Upper lobe of left lung (tissue), 6 donors: ENCODE measurements around the gene CAP2. TPM values are rescaled to one million over a fixed set of nuclear protein-coding genes. Genes with fewer than 3 reads are reported as not detected.

ENCODE experiments used
- ATAC-seq, 2 donors: fragments of 200-7000 bp; cut with Tn5 transposase; one replicate each; pipeline ENCODE4 v1.9.1; 2022; ENCODE audit warnings: mild to moderate bottlenecking in 2 of 2, moderate library complexity in 2 of 2; ENCODE audit not compliant: low FRiP score in 2 of 2
- DNase-seq, 2 donors: peaks; one replicate each; pipeline ENCODE4 v3.0.0-alpha.2; 2019 to 2020
- H3K27ac ChIP-seq, 4 donors: fragments of 200-600 bp; sonication (generic); one replicate each; pipeline ENCODE4 v1.5.1; 2016 to 2019
- H3K27me3 ChIP-seq, 4 donors: fragments of 200-600 bp; sonication (generic); one replicate each; pipeline ENCODE4 v1.5.1; 2017 to 2019
- H3K36me3 ChIP-seq, 4 donors: fragments of 200-600 bp; sonication (generic); one replicate each; pipeline ENCODE4 v1.5.1; 2016 to 2019
- H3K4me1 ChIP-seq, 4 donors: fragments of 200-600 bp; sonication (generic); one replicate each; pipeline ENCODE4 v1.5.1; 2018 to 2019
- H3K4me3 ChIP-seq, 4 donors: fragments of 200-600 bp; sonication (generic); one replicate each; pipeline ENCODE4 v1.5.1; 2017 to 2019; ENCODE audit warnings: mild to moderate bottlenecking in 2 of 4, moderate library complexity in 1 of 4
- H3K9me3 ChIP-seq, 4 donors: fragments of 200-600 bp; sonication (generic); one replicate each; pipeline ENCODE4 v1.5.1; 2018 to 2019
- EP300 ChIP-seq, 4 donors: sonication (generic); formaldehyde crosslinking; IDR thresholded peaks; one replicate each; pipeline ENCODE4 v1.5.1; 2017; ENCODE audit warnings: antibody characterized with exemption in 4 of 4, control low read depth in 2 of 4
- POLR2A ChIP-seq, 4 donors: fragments of 450-650 bp; IDR thresholded peaks; one replicate each; pipeline ENCODE4 v1.5.1; 2016 to 2017; ENCODE audit warnings: antibody characterized with exemption in 4 of 4, mild to moderate bottlenecking in 2 of 4
- POLR2AphosphoS5 ChIP-seq, 2 donors: sonication (generic); formaldehyde crosslinking; IDR thresholded peaks; one replicate each; pipeline ENCODE4 v1.5.1; 2017; ENCODE audit warnings: antibody characterized with exemption in 2 of 2
- WGBS, 2 donors: methylation state at CpG; one replicate each; pipeline ENCODE4 v1.1.5; 2017 to 2018; 5-methylcytosine and 5-hydroxymethylcytosine counted together
- total RNA-seq, 6 donors: library from RNA; depleted of rRNA in 4 of 6; stranded (reverse); fragments of >200 nt in 4 of 6; gene quantifications; one replicate each; pipeline versions ENCODE4 v1.1.0 to v1.2.1, GENCODE V29; 2016 to 2021
- TF ChIP-seq, protein P1 (sequence below), 6 experiments: fragments of 450-650 bp in 4 of 6; fragments of 200-600 bp in 2 of 6; sonication (generic) in 2 of 6; IDR thresholded peaks; one replicate each; pipeline ENCODE4 v1.5.1; 2016 to 2019; ENCODE audit warnings: antibody characterized with exemption in 6 of 6
- donor health status: DM: no; HTN: no; CAD: no; lungs with moderate emphysema.
- donor health status: DM: no; HTN: yes; CAD: no; lungs with severe emphysema.

CAP2 gene
- total RNA-seq, 6 donors from 2014 or later: 0.55 to 6.5 (median 4.3) TPM

DNA sequence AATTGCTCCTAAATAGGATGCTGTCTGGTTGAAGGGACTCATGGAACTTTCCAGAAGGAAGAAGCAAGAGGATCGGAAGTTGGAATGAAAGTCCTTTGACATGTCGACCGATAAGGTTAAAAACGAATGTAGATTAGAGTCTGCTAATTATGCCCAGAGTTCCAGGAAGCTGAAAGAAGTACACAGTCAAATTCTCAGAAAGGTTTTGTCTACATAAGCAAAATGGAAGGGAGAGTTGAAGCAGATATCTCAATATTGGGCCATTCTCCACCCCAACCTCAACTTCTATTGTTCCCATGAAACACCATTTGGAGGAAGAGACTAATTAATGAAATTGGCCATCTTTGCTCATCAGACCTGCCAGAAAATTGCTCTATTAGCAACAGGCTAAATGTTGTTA is 64.0 kb downstream of the CAP2 start:
- Histone ChIP-seq H3K36me3 (no peaks in the 10 kb centered on the region), H3K4me3 (no peak overlapping the region), H3K9me3 (no peaks in the 10 kb centered on the region), H3K27ac (no peak overlapping the region), H3K27me3 (no peaks in the 10 kb centered on the region), H3K4me1 (no peaks in the 10 kb centered on the region)
- 87 to 88% methylated on average over 4 of the region's 4 CpGs for WGBS, 2 donors
- ATAC-seq: no peak
- no peak for DNase-seq
- no peak for TF ChIP-seq POLR2AphosphoS5 (IDR thresholded peaks at IDR 0.05)
- TF ChIP-seq POLR2A (IDR thresholded peaks at IDR 0.05): no peak
- no peak for TF ChIP-seq EP300 (IDR thresholded peaks at IDR 0.05)
- TF ChIP-seq, protein P1, sequence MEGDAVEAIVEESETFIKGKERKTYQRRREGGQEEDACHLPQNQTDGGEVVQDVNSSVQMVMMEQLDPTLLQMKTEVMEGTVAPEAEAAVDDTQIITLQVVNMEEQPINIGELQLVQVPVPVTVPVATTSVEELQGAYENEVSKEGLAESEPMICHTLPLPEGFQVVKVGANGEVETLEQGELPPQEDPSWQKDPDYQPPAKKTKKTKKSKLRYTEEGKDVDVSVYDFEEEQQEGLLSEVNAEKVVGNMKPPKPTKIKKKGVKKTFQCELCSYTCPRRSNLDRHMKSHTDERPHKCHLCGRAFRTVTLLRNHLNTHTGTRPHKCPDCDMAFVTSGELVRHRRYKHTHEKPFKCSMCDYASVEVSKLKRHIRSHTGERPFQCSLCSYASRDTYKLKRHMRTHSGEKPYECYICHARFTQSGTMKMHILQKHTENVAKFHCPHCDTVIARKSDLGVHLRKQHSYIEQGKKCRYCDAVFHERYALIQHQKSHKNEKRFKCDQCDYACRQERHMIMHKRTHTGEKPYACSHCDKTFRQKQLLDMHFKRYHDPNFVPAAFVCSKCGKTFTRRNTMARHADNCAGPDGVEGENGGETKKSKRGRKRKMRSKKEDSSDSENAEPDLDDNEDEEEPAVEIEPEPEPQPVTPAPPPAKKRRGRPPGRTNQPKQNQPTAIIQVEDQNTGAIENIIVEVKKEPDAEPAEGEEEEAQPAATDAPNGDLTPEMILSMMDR (IDR thresholded peaks at IDR 0.05): no peak

DNA sequence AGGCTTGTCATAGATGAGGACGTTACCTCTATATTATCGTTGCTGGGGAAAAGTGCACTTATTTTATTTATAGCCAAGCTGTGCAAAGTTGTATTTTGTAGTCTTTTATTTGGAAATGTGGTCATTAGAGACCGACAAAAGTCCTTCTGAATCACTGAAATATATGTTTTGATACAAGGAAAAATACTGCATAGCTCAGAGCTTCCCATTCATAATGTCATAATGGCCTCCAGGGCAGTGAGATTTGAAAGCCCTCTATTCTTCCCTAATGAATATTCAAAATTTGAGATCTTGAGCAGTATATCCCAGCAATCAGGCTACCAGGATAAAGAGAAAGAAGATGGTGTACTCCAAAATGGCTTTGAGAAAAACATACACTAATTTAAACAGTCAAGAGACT is 64.6 kb downstream of the CAP2 start:
- TF ChIP-seq POLR2AphosphoS5 (IDR thresholded peaks at IDR 0.05): no peak
- no peak for TF ChIP-seq POLR2A (IDR thresholded peaks at IDR 0.05)
- TF ChIP-seq EP300 (IDR thresholded peaks at IDR 0.05): no peak
- ATAC-seq (no peak), DNase-seq (no peak)
- no peaks in the 10 kb centered on the region for H3K27me3 ChIP-seq
- H3K27ac ChIP-seq: no peak overlapping the region
- no peaks in the 10 kb centered on the region for H3K9me3 ChIP-seq
- 86 to 92% methylated on average over 3 of the region's 3 CpGs for WGBS, 2 donors
- no peaks in the 10 kb centered on the region for H3K4me1 ChIP-seq
- no peak overlapping the region for H3K4me3 ChIP-seq
- H3K36me3 ChIP-seq: no peaks in the 10 kb centered on the region

DNA sequence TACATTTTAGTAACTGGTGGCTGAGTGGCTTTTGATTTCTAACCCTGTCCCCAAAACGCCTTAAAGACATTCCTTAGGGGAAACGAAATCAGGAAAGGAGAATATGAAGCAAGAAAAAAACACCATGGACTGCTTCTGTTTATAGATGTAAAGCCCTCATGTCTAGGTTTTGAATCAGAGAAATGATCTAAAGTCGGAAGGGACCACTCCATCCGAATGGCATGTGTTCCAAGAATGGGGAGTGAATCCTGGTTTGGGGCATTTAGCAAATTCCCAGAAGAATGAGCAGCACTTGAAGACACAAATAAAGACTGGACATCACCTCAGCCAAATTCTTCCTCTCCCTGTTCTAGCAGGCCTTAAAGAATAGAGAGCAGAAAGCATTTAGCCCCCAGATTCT is 65.6 kb downstream of the CAP2 start:
- no peak for ATAC-seq
- TF ChIP-seq POLR2A (IDR thresholded peaks at IDR 0.05) (no peak), POLR2AphosphoS5 (IDR thresholded peaks at IDR 0.05) (no peak), EP300 (IDR thresholded peaks at IDR 0.05) (no peak)
- TF ChIP-seq, protein P1 (IDR thresholded peaks at IDR 0.05): no peak
- H3K27ac ChIP-seq: no peak overlapping the region
- no peaks in the 10 kb centered on the region for H3K27me3 ChIP-seq
- no peaks in the 10 kb centered on the region for H3K9me3 ChIP-seq
- no peaks in the 10 kb centered on the region for H3K4me1 ChIP-seq
- no peak overlapping the region for H3K4me3 ChIP-seq
- WGBS, 2 donors: 75 to 85% methylated on average over 4 of the region's 4 CpGs
- no peak for DNase-seq
- H3K36me3 ChIP-seq: no peaks in the 10 kb centered on the region

DNA sequence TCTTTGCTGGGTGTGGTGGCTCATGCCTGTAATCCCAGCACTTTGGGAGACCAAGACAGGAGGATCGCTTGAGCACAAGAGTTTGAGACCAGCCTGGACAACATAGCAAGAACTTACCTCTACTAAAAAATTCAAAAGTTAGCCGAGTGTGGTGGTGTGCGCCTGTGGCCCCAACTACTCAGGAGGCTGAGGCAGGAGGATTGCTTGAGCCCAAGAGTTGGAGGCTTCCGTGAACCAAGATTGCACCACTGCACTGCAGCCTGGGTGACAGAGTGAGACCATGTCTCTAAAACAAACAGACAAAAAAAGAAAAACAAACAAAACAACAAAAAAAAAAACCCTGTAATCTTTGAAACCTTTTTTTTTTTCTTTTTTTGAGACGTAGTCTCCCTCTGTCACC is 67.5 kb downstream of the CAP2 start:
- DNase-seq: no peak
- no peaks in the 10 kb centered on the region for H3K4me1 ChIP-seq
- no peaks in the 10 kb centered on the region for H3K36me3 ChIP-seq
- H3K27ac ChIP-seq: no peak overlapping the region
- 93 to 95% methylated on average over 5 of the region's 5 CpGs for WGBS, 2 donors
- H3K9me3 ChIP-seq: no peaks in the 10 kb centered on the region
- no peaks in the 10 kb centered on the region for H3K27me3 ChIP-seq
- H3K4me3 ChIP-seq: no peak overlapping the region
- no peak for ATAC-seq
- no peak for TF ChIP-seq POLR2A (IDR thresholded peaks at IDR 0.05)
- no peak for TF ChIP-seq EP300 (IDR thresholded peaks at IDR 0.05)
- no peak for TF ChIP-seq POLR2AphosphoS5 (IDR thresholded peaks at IDR 0.05)
- TF ChIP-seq, protein P1 (IDR thresholded peaks at IDR 0.05): no peak

- 91 to 93% methylated on average over 5 of the region's 5 CpGs for WGBS, 2 donors
- H3K36me3 ChIP-seq: no peaks in the 10 kb centered on the region
- peaks cover 0 to 16% (median 11%) of the 10 kb centered on the region in 4 donors for H3K4me1 ChIP-seq
- no peaks in the 10 kb centered on the region for H3K27me3 ChIP-seq
- ATAC-seq: no peak
- H3K9me3 ChIP-seq: no peaks in the 10 kb centered on the region
- no peak overlapping the region for H3K4me3 ChIP-seq
- no peak for DNase-seq
- TF ChIP-seq EP300 (IDR thresholded peaks at IDR 0.05): no peak
- TF ChIP-seq, protein P1 (IDR thresholded peaks at IDR 0.05): no peak
- no peak for TF ChIP-seq POLR2A (IDR thresholded peaks at IDR 0.05)
- no peak for TF ChIP-seq POLR2AphosphoS5 (IDR thresholded peaks at IDR 0.05)
- no peak overlapping the region for H3K27ac ChIP-seq
Measured at GRCh38 chr6:17466147-17466546, 72.8 kb downstream of the CAP2 start.
